SU-DHL-6 (cell line): ENCODE data around the gene STXBP5L.

Source experiments
- EZH2phosphoT487 ChIP-seq: fragments of 200-600 bp; sonication (generic), shearing (Covaris generic); conservative IDR thresholded peaks from 2 replicates; pipeline ENCODE4 v1.6.1; 2018; ENCODE audit warnings: mild to moderate bottlenecking, antibody characterized with exemption, low read length, moderate library complexity, mixed read lengths
- TF ChIP-seq, protein P1 (sequence below): fragments of 200-600 bp; sonication (generic); IDR thresholded peaks from one replicate; pipeline ENCODE4 v1.5.1; 2017; ENCODE audit warnings: antibody characterized with exemption, mild to moderate bottlenecking, low read length, moderate library complexity; ENCODE audit not compliant: insufficient read depth, poor library complexity, severe bottlenecking

DNA sequence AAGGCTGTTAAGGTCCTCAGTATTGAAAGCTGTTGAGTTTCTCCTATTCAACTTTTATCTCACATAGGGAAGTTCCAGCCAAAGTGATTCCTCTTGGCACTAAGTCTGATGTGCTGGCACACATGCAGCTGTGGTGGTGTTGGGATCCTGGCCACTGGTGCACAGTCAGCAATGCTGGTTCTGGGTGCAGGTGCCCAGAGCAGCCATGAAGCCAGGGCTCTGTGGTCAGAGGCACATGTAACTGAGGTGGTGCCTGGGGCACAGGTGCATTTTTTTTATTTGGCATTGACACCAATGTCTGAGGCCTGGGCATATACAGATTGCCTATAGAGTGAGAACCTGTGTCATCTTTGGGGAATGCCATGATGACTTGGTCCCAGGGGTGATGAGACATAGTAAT, 366.4 kb downstream of the STXBP5L start:
- TF ChIP-seq, protein P1, sequence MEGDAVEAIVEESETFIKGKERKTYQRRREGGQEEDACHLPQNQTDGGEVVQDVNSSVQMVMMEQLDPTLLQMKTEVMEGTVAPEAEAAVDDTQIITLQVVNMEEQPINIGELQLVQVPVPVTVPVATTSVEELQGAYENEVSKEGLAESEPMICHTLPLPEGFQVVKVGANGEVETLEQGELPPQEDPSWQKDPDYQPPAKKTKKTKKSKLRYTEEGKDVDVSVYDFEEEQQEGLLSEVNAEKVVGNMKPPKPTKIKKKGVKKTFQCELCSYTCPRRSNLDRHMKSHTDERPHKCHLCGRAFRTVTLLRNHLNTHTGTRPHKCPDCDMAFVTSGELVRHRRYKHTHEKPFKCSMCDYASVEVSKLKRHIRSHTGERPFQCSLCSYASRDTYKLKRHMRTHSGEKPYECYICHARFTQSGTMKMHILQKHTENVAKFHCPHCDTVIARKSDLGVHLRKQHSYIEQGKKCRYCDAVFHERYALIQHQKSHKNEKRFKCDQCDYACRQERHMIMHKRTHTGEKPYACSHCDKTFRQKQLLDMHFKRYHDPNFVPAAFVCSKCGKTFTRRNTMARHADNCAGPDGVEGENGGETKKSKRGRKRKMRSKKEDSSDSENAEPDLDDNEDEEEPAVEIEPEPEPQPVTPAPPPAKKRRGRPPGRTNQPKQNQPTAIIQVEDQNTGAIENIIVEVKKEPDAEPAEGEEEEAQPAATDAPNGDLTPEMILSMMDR, result no peak
- no peak for TF ChIP-seq EZH2phosphoT487
